Neural cell (in vitro differentiated cells): ENCODE data around the gene DHFR2.

ENCODE experiments used
- EP300 ChIP-seq: fragments of 450-650 bp; conservative IDR thresholded peaks from 2 replicates; pipeline ENCODE4 v1.6.1; 2014; ENCODE audit warnings: antibody characterized with exemption, mild to moderate bottlenecking, moderate library complexity; ENCODE audit not compliant: poor library complexity, severe bottlenecking
- EZH2 ChIP-seq: fragments of 200-600, 300-800 bp; shearing (Covaris generic), sonication (generic); IDR thresholded peaks from 2 replicates; pipeline ENCODE4 v1.6.1; 2014; ENCODE audit warnings: antibody characterized with exemption, low read length, borderline replicate concordance, mild to moderate bottlenecking; ENCODE audit not compliant: insufficient read depth, poor library complexity, severe bottlenecking
- MXI1 ChIP-seq: fragments of 450-650 bp; conservative IDR thresholded peaks from 2 replicates; pipeline ENCODE4 v1.6.1; 2014; ENCODE audit warnings: antibody characterized with exemption, mild to moderate bottlenecking; ENCODE audit not compliant: poor library complexity, severe bottlenecking
- POLR2AphosphoS5 ChIP-seq: IDR thresholded peaks from 2 replicates; pipeline ENCODE4 v1.6.1; 2012
- SMC3 ChIP-seq: fragments of 450-650 bp; conservative IDR thresholded peaks from 2 replicates; pipeline ENCODE4 v1.6.1; 2014; ENCODE audit warnings: antibody characterized with exemption, mild to moderate bottlenecking, moderate library complexity; ENCODE audit not compliant: poor library complexity
- TF ChIP-seq, protein P1 (sequence below): fragments of 450-650 bp; IDR thresholded peaks from 2 replicates; pipeline ENCODE4 v1.5.1; 2014; ENCODE audit warnings: antibody characterized with exemption, mild to moderate bottlenecking, moderate library complexity; ENCODE audit not compliant: poor library complexity, severe bottlenecking

DNA sequence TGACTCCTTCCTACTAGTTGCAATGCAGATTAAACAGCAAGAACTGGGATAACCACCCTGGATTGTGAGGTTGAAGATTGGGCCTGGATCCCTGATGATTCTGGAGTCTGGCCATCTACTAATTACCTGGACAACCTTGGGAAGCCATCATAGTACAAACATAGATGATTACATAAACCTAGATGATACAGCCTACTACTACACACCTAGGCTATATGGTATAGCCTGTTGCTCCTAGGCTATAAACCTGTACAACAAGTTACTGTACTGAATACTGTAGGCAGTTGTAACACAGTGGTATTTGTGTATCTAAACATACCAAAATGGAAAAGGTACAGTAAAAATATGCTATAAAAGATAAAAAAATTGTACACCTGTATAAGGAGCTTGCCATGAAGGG lies 48.1 kb upstream of the DHFR2 start:
- TF ChIP-seq EP300 (no peak), SMC3 (no peak), EZH2 (no peak), POLR2AphosphoS5 (no peak), MXI1 (no peak)
- TF ChIP-seq, protein P1, sequence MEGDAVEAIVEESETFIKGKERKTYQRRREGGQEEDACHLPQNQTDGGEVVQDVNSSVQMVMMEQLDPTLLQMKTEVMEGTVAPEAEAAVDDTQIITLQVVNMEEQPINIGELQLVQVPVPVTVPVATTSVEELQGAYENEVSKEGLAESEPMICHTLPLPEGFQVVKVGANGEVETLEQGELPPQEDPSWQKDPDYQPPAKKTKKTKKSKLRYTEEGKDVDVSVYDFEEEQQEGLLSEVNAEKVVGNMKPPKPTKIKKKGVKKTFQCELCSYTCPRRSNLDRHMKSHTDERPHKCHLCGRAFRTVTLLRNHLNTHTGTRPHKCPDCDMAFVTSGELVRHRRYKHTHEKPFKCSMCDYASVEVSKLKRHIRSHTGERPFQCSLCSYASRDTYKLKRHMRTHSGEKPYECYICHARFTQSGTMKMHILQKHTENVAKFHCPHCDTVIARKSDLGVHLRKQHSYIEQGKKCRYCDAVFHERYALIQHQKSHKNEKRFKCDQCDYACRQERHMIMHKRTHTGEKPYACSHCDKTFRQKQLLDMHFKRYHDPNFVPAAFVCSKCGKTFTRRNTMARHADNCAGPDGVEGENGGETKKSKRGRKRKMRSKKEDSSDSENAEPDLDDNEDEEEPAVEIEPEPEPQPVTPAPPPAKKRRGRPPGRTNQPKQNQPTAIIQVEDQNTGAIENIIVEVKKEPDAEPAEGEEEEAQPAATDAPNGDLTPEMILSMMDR: no peak
